Ishikawa (cell line): ENCODE measurements around the gene MROH8.

ENCODE experiments used
- CEBPB ChIP-seq: IDR thresholded peaks from 2 replicates; pipeline ENCODE4 v1.6.1; 2012
- CREB1 ChIP-seq: IDR thresholded peaks from 2 replicates; pipeline ENCODE4 v1.6.1; 2012; ENCODE audit warnings: low read depth
- EGR1 ChIP-seq: IDR thresholded peaks from 2 replicates; pipeline ENCODE4 v1.6.1; 2012
- EP300 ChIP-seq: IDR thresholded peaks from 2 replicates; pipeline ENCODE4 v1.6.1; 2012; ENCODE audit warnings: borderline replicate concordance
- FOXM1 ChIP-seq: IDR thresholded peaks from 2 replicates; pipeline ENCODE4 v1.6.1; 2012; ENCODE audit warnings: low read depth, borderline replicate concordance
- MAX ChIP-seq: IDR thresholded peaks from 2 replicates; pipeline ENCODE4 v1.6.1; 2012
- NFIC ChIP-seq: IDR thresholded peaks from 2 replicates; pipeline ENCODE4 v1.6.1; 2012
- RAD21 ChIP-seq: IDR thresholded peaks from 2 replicates; pipeline ENCODE4 v1.6.1; 2012; ENCODE audit warnings: low read depth
- REST ChIP-seq: IDR thresholded peaks from 2 replicates; pipeline ENCODE4 v1.6.1; 2012; ENCODE audit warnings: low read depth, mild to moderate bottlenecking
- TAF1 ChIP-seq: IDR thresholded peaks from 2 replicates; pipeline ENCODE4 v1.6.1; 2012; ENCODE audit warnings: low read depth, mild to moderate bottlenecking
- TCF12 ChIP-seq: IDR thresholded peaks from 2 replicates; pipeline ENCODE4 v1.6.1; 2012; ENCODE audit warnings: low read depth
- TEAD4 ChIP-seq: IDR thresholded peaks from 2 replicates; pipeline ENCODE4 v1.6.1; 2012
- USF1 ChIP-seq: IDR thresholded peaks from 2 replicates; pipeline ENCODE4 v1.6.1; 2012
- YY1 ChIP-seq: IDR thresholded peaks from 2 replicates; pipeline ENCODE4 v1.6.1; 2012; ENCODE audit warnings: low read depth
- ZBTB7A ChIP-seq: IDR thresholded peaks from 2 replicates; pipeline ENCODE4 v1.6.1; 2012; ENCODE audit warnings: low read depth

Gene MROH8

GRCh38 chr20:37111926-37112455 lies 67.4 kb downstream of the MROH8 start:
- no peak for TF ChIP-seq TCF12
- no peak for TF ChIP-seq USF1
- no peak for TF ChIP-seq NFIC
- TF ChIP-seq MAX, result no peak
- no peak for TF ChIP-seq REST
- TF ChIP-seq RAD21, result no peak
- no peak for TF ChIP-seq FOXM1
- no peak for TF ChIP-seq ZBTB7A

- TF ChIP-seq MAX (no peak), CEBPB (no peak), FOXM1 (no peak), EGR1 (no peak), ZBTB7A (no peak), TCF12 (no peak), RAD21 (no peak), EP300 (no peak), CREB1 (no peak), TEAD4 (no peak), NFIC (no peak), TAF1 (no peak), REST (no peak), YY1 (no peak), USF1 (no peak)
Observed at GRCh38 chr20:37108676-37109075, 70.7 kb downstream of the MROH8 start.

GRCh38 chr20:37102571-37102970 lies 76.8 kb downstream of the MROH8 start:
- TF ChIP-seq YY1 (no peak), TEAD4 (no peak), CEBPB (no peak), NFIC (no peak), REST (no peak), CREB1 (no peak), EP300 (no peak), MAX (no peak), RAD21 (no peak), ZBTB7A (no peak), TCF12 (no peak), EGR1 (no peak)

- TF ChIP-seq YY1 (no peak), MAX (no peak), EP300 (no peak), TCF12 (no peak), FOXM1 (no peak), CREB1 (no peak), ZBTB7A (no peak), EGR1 (no peak), CEBPB (no peak), RAD21 (no peak), TEAD4 (no peak)
Observed at GRCh38 chr20:37096415-37097041, 82.8 kb downstream of the MROH8 start.
